BJ (cell line): Measurements from ENCODE around the gene TMEM132E. TPM values are rescaled to one million over a fixed set of nuclear protein-coding genes. Genes with fewer than 3 reads are reported as not detected.

Source experiments
- CTCF ChIA-PET: fragments of 350-600 bp; formaldehyde crosslinking; extraction: SDS; loops from one replicate; lab custom pipeline; 2021; ENCODE audit warnings: antibody characterized with exemption, inconsistent platforms; lab: Yijun Ruan, JAX
- POLR2A ChIA-PET: fragments of 300-600 bp; sonication (Branson Sonifier 250); formaldehyde crosslinking; extraction: SDS; loops from one replicate; lab custom pipeline; 2021; ENCODE audit warnings: antibody characterized with exemption; lab: Charles Lee
- DNase-seq: peaks from one replicate; pipeline ENCODE4 v3.0.0-alpha.2; 2011; ENCODE audit warnings: low read depth
- H3K27me3 ChIP-seq: 2 replicates; pipeline ENCODE4 v1.6.0; 2011; ENCODE audit warnings: low read length; ENCODE audit not compliant: control insufficient read depth, insufficient read depth
- H3K36me3 ChIP-seq: 2 replicates; pipeline ENCODE4 v1.5.1; 2011; ENCODE audit warnings: low read length; ENCODE audit not compliant: control insufficient read depth, insufficient read depth
- H3K4me3 ChIP-seq: 2 replicates; pipeline ENCODE4 v1.5.1; 2011; ENCODE audit warnings: low read depth, mild to moderate bottlenecking, control low read depth, low read length
- polyA plus RNA-seq: library from polyadenylated mRNA; depleted of rRNA; stranded (reverse); fragments of >200 nt; gene quantifications from 2 replicates; pipeline ENCODE4 v1.2.3, GENCODE V29; 2011
- TF ChIP-seq, protein P1 (sequence below): IDR thresholded peaks from 2 replicates; pipeline ENCODE4 v1.5.1; 2011; ENCODE audit warnings: low read depth, mild to moderate bottlenecking, control low read depth, inconsistent platforms, low read length, moderate library complexity; ENCODE audit not compliant: insufficient read depth

TMEM132E gene
- polyA plus RNA-seq, 1 experiment = not detected

DNA sequence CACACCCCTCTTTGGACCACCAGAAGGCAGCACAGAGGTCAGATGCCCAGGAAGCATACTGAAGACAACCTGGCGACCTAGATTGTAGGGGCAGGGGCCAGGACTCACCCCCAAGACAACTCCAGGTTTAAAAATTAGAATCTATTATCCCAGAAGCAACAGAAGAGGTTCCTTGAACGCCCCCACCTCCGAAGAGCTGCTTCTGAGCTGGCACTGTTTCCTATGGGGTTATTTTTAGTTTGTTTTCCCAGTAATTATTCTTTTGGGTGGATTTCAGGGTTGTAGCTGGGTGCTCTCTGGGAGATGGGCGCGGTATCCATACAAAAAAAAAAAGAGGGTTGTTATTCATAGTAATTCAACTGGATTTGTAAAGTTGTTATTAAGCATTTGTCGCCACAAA lies 10.4 kb upstream of the TMEM132E start:
- Histone ChIP-seq H3K36me3 (no peaks in the 10 kb centered on the region), H3K27me3 (peaks cover 3% of the 10 kb centered on the region), H3K4me3 (no peak overlapping the region)
- TF ChIP-seq, protein P1, sequence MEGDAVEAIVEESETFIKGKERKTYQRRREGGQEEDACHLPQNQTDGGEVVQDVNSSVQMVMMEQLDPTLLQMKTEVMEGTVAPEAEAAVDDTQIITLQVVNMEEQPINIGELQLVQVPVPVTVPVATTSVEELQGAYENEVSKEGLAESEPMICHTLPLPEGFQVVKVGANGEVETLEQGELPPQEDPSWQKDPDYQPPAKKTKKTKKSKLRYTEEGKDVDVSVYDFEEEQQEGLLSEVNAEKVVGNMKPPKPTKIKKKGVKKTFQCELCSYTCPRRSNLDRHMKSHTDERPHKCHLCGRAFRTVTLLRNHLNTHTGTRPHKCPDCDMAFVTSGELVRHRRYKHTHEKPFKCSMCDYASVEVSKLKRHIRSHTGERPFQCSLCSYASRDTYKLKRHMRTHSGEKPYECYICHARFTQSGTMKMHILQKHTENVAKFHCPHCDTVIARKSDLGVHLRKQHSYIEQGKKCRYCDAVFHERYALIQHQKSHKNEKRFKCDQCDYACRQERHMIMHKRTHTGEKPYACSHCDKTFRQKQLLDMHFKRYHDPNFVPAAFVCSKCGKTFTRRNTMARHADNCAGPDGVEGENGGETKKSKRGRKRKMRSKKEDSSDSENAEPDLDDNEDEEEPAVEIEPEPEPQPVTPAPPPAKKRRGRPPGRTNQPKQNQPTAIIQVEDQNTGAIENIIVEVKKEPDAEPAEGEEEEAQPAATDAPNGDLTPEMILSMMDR = no peak
- no peak for DNase-seq
- ChIA-PET CTCF (no interaction called here), POLR2A (no interaction called here)

DNA sequence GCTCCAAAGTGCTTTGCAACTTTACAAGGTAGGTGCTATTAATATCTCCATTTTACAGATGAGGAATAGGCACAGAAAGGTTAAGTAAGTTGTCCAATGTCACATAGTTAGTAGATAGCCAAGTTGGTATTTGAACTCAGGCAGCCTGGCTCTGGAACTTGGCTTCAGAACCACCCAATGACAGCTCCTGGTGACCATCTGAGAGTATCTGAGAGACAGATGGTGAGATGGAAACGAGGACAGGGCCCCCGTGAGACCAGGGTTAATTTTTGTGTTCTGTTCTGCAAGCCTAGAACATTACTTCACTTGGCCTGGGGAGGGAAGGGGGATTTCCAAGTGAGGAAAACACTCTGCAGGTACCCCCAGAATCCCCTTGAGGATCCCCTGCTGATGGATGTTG lies 9.8 kb upstream of the TMEM132E start:
- CTCF ChIA-PET = no interaction called here

DNA sequence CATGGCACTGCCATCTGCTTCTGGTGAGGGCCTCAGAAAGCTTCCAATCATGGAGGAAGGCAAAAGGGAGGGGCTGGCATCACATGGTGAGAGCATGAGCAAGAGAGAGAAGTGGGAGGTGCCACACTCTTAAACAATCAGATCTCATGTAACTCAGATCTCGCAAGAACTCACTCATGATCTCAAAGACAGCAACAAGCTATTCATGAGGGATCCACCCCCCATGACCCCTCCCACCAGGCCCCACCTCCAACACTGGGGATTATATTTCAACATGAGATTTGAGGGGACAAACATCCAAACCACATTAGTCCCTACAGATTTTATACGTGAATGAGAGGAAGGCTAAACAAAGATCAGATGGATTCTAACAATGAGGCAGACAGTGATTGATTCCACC lies 8.9 kb upstream of the TMEM132E start:
- TF ChIP-seq, protein P1 = no peak
- CTCF ChIA-PET = no interaction called here
- no peaks in the 10 kb centered on the region for H3K36me3 ChIP-seq
- POLR2A ChIA-PET = no interaction called here
- DNase-seq = no peak
- peaks cover 3% of the 10 kb centered on the region for H3K27me3 ChIP-seq
- no peak overlapping the region for H3K4me3 ChIP-seq

More for the DNA sequence above, 9.8 kb upstream of the TMEM132E start:
- POLR2A ChIA-PET = no interaction called here
- Histone ChIP-seq H3K4me3 (no peak overlapping the region), H3K27me3 (peaks cover 3% of the 10 kb centered on the region), H3K36me3 (no peaks in the 10 kb centered on the region)
- no peak for DNase-seq
- TF ChIP-seq, protein P1 = no peak

DNA sequence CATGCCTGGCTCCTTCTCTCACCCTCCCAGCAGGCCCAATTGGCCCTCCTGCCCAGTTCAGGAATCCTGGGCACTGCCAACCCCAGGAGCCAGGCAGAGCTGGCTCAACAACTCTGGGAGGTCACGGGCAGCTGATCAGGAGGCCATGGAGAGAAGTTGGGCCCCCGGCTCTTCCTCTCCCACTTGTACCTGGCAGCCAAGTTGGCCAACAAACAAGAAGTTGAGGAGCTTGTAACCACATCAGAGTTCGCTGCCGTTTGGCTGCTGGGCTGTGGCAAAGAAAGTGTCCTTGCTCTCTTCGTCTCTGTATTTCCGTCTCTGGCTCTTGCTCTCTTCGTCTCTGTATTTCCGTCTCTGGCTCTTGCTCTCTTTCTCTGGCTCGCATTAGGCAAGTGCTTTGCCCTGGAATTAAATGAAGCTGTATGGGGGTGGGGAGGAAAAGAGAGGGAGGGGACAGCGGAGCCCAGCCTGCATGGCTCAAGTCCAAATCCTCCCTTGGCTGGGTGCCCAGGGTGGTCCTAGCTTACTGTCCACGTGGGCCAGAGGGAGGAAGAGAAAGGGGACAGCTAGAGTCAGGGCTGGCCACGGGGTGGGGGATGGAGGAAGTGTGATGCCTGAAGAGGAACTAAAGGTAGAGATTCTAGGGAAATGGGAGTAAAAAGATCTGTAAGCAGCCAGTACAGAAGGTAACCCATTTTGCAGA lies 7.8 kb upstream of the TMEM132E start:
- H3K27me3 ChIP-seq = peaks cover 6% of the 10 kb centered on the region
- no peaks in the 10 kb centered on the region for H3K36me3 ChIP-seq
- TF ChIP-seq, protein P1 = no peak
- ChIA-PET POLR2A (no interaction called here), CTCF (no interaction called here)
- H3K4me3 ChIP-seq = no peak overlapping the region
- no peak for DNase-seq

DNA sequence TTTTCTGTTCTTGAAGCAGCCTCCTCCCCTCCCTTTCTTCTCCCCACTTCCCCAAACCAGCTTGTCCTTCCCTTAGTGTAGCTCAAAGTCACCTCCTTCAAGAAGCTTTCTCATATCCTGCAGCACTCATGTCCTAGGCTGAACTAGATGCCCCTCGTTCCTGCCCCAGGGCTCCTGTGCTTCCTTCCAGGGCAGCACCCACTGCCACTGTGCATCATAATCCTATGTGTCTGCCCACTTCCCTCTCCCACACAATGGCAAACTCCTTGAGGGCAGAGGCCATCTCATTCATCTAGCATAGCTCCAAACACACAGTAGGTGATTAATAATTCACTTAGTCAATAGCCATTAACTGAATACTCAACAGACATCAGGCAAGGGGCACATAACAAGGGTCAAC lies 6.9 kb upstream of the TMEM132E start:
- TF ChIP-seq, protein P1 = no peak
- Histone ChIP-seq H3K27me3 (peaks cover 12% of the 10 kb centered on the region), H3K36me3 (no peaks in the 10 kb centered on the region), H3K4me3 (no peak overlapping the region)
- DNase-seq = no peak
- ChIA-PET CTCF (no interaction called here), POLR2A (no interaction called here)
